Activated T-helper 2 cell treated with anti-CD3 and anti-CD28 coated beads, Interferon-gamma antibody, Interleukin-2, Interleukin-4, amounts not matched to agents 10 μg/mL and 5 μg/mL and 100 μg/mL, durations not matched to agents 14 hours and 24 hours and 36 hours (primary cell): Measurements from ENCODE around the gene E2F1. TPM values are rescaled to one million over a fixed set of nuclear protein-coding genes. Genes with fewer than 3 reads are reported as not detected.
A peak's percentile ranks its signal among the peaks of the same experiment; 100 is the strongest.
"Not testable (repeated sequence)": the region's sequence is repeated elsewhere in the genome, so short reads cannot be mapped to it uniquely, and the experiment has no call there.

Source experiments
- DNase-seq: peaks from one replicate; pipeline ENCODE4 v3.0.0; 2021; ENCODE audit warnings: low spot score
- H3K27ac Mint-ChIP-seq: one replicate; pipeline ENCODE4 v1.8.0; 2021; ENCODE audit warnings: mixed read lengths
- H3K27me3 Mint-ChIP-seq: one replicate; pipeline ENCODE4 v1.8.0; 2021; ENCODE audit warnings: low read depth, mixed read lengths
- H3K36me3 Mint-ChIP-seq: one replicate; pipeline ENCODE4 v1.8.0; 2021; ENCODE audit warnings: low read depth, mixed read lengths
- H3K4me1 Mint-ChIP-seq: one replicate; pipeline ENCODE4 v1.8.0; 2021; ENCODE audit warnings: low read depth, mixed read lengths
- H3K4me3 Mint-ChIP-seq: one replicate; pipeline ENCODE4 v1.8.0; 2021; ENCODE audit warnings: low read depth, mild to moderate bottlenecking, moderate library complexity, mixed read lengths
- H3K9me3 Mint-ChIP-seq: one replicate; pipeline ENCODE4 v1.8.0; 2021; ENCODE audit warnings: mixed read lengths
- intact Hi-C: fragments of 100-400 bp; cut with micrococcal nuclease; formaldehyde crosslinking; loops from one replicate; pipeline ENCODE4 v1.15.1; 2023
- total RNA-seq: library from RNA; stranded (reverse); gene quantifications from 2 replicates; pipeline ENCODE4 v1.2.3, GENCODE V29; 2022

The E2F1 gene
- total RNA-seq, 1 donor from 2014 or later, result 63.8 TPM

GRCh38 chr20:33703498-33704137, 17.4 kb upstream of the E2F1 start:
- Mint-ChIP-seq H3K36me3 (no peaks in the 10 kb centered on the region), H3K9me3 (no peaks in the 10 kb centered on the region)
- intact Hi-C loops, result no loop called here

GRCh38 chr20:33702861-33703260, 16.7 kb upstream of the E2F1 start:
- Mint-ChIP-seq H3K27ac (no peak overlapping the region), H3K9me3 (no peaks in the 10 kb centered on the region), H3K36me3 (no peaks in the 10 kb centered on the region), H3K4me3 (no peak overlapping the region), H3K4me1 (no peaks in the 10 kb centered on the region), H3K27me3 (no peaks in the 10 kb centered on the region)
- intact Hi-C loops, result no loop called here
- DNase-seq, result no peak

More at GRCh38 chr20:33703498-33704137, 17.4 kb upstream of the E2F1 start:
- DNase-seq, result no peak
- Mint-ChIP-seq H3K4me1 (no peaks in the 10 kb centered on the region), H3K27me3 (no peaks in the 10 kb centered on the region), H3K27ac (no peak overlapping the region), H3K4me3 (no peak overlapping the region)

GRCh38 chr20:33701629-33702450, 15.7 kb upstream of the E2F1 start:
- no peak overlapping the region for H3K4me3 Mint-ChIP-seq
- peaks cover 2% of the 10 kb centered on the region for H3K4me1 Mint-ChIP-seq
- no peak overlapping the region for H3K27ac Mint-ChIP-seq
- DNase-seq, result no peak
- H3K9me3 Mint-ChIP-seq, result peaks cover 3% of the 10 kb centered on the region
- intact Hi-C loops, result no loop called here
- no peaks in the 10 kb centered on the region for H3K36me3 Mint-ChIP-seq
- no peaks in the 10 kb centered on the region for H3K27me3 Mint-ChIP-seq

- H3K27me3 Mint-ChIP-seq, intact Hi-C loops, H3K36me3 Mint-ChIP-seq, H3K9me3 Mint-ChIP-seq, DNase-seq, H3K27ac Mint-ChIP-seq, H3K4me1 Mint-ChIP-seq, H3K4me3 Mint-ChIP-seq: not testable (repeated sequence)
Measured at GRCh38 chr20:33700696-33701441, 14.7 kb upstream of the E2F1 start.

GRCh38 chr20:33698966-33699365, 12.8 kb upstream of the E2F1 start:
- intact Hi-C loops, H3K4me1 Mint-ChIP-seq, H3K27me3 Mint-ChIP-seq, H3K4me3 Mint-ChIP-seq, DNase-seq, H3K27ac Mint-ChIP-seq, H3K9me3 Mint-ChIP-seq, H3K36me3 Mint-ChIP-seq: not testable (repeated sequence)

- intact Hi-C loops, result no loop called here
- DNase-seq, result no peak
- no peaks in the 10 kb centered on the region for H3K27me3 Mint-ChIP-seq
- H3K4me1 Mint-ChIP-seq, result peaks cover 3% of the 10 kb centered on the region
- H3K4me3 Mint-ChIP-seq, result no peak overlapping the region
- H3K36me3 Mint-ChIP-seq, result no peaks in the 10 kb centered on the region
- H3K9me3 Mint-ChIP-seq, result peaks cover 3% of the 10 kb centered on the region
- H3K27ac Mint-ChIP-seq, result no peak overlapping the region
Measured at GRCh38 chr20:33697129-33697528, 10.9 kb upstream of the E2F1 start.

GRCh38 chr20:33696448-33696847, 10.3 kb upstream of the E2F1 start:
- Mint-ChIP-seq H3K4me3 (no peak overlapping the region), H3K4me1 (peaks cover 5% of the 10 kb centered on the region), H3K9me3 (peaks cover 3% of the 10 kb centered on the region), H3K36me3 (no peaks in the 10 kb centered on the region), H3K27ac (no peak overlapping the region), H3K27me3 (no peaks in the 10 kb centered on the region)
- DNase-seq, result no peak
- intact Hi-C loops, result no loop called here

- Mint-ChIP-seq H3K4me3 (no peak overlapping the region), H3K4me1 (peaks cover 12% of the 10 kb centered on the region)
Measured at GRCh38 chr20:33694639-33695012, 8.4 kb upstream of the E2F1 start.

GRCh38 chr20:33693741-33694638, 7.8 kb upstream of the E2F1 start:
- DNase-seq, result no peak

More at GRCh38 chr20:33694639-33695012, 8.4 kb upstream of the E2F1 start:
- intact Hi-C loops, result no loop called here
- Mint-ChIP-seq H3K27ac (no peak overlapping the region), H3K36me3 (no peaks in the 10 kb centered on the region), H3K9me3 (peaks cover 3% of the 10 kb centered on the region), H3K27me3 (no peaks in the 10 kb centered on the region)
- DNase-seq, result no peak

GRCh38 chr20:33693289-33693688, 7.1 kb upstream of the E2F1 start:
- no peaks in the 10 kb centered on the region for H3K27me3 Mint-ChIP-seq
- H3K36me3 Mint-ChIP-seq, result no peaks in the 10 kb centered on the region
- no peak overlapping the region for H3K4me3 Mint-ChIP-seq

More at GRCh38 chr20:33693741-33694638, 7.8 kb upstream of the E2F1 start:
- intact Hi-C loops, result no loop called here
- peaks cover 18% of the 10 kb centered on the region for H3K4me1 Mint-ChIP-seq
- no peak overlapping the region for H3K4me3 Mint-ChIP-seq
- H3K27me3 Mint-ChIP-seq, result no peaks in the 10 kb centered on the region
- no peak overlapping the region for H3K27ac Mint-ChIP-seq
- peaks cover 3% of the 10 kb centered on the region for H3K9me3 Mint-ChIP-seq
- H3K36me3 Mint-ChIP-seq, result no peaks in the 10 kb centered on the region

GRCh38 chr20:33689973-33690372, 3.8 kb upstream of the E2F1 start:
- Mint-ChIP-seq H3K9me3 (no peaks in the 10 kb centered on the region), H3K36me3 (peaks cover 1% of the 10 kb centered on the region), H3K27me3 (no peaks in the 10 kb centered on the region), H3K27ac (peak overlapping the region; percentile 90), H3K4me1 (peaks cover 44% of the 10 kb centered on the region), H3K4me3 (peak overlapping the region; percentile 52)
- intact Hi-C loops, result loop anchor here (1.0 to 10.0 kb wide), 4 partner anchors 19 to 305 kb away; partner anchors contain the start of genes CHMP4B, PXMP4 and RALY
- DNase-seq, result peak; percentile 39

More at GRCh38 chr20:33693289-33693688, 7.1 kb upstream of the E2F1 start:
- Mint-ChIP-seq H3K4me1 (peaks cover 25% of the 10 kb centered on the region), H3K27ac (no peak overlapping the region), H3K9me3 (peaks cover 3% of the 10 kb centered on the region)
- no peak for DNase-seq
- intact Hi-C loops, result no loop called here

- DNase-seq, result no peak
- intact Hi-C loops, result loop anchor here (2.0 to 10.0 kb wide), 3 partner anchors 19 to 305 kb away; partner anchors contain the start of genes CHMP4B and RALY
- peaks cover 48% of the 10 kb centered on the region for H3K4me1 Mint-ChIP-seq
- H3K27ac Mint-ChIP-seq, result peak overlapping the region; percentile 90
- H3K9me3 Mint-ChIP-seq, result no peaks in the 10 kb centered on the region
- peaks cover 6% of the 10 kb centered on the region for H3K36me3 Mint-ChIP-seq
- H3K4me3 Mint-ChIP-seq, result peak overlapping the region; percentile 52
- no peaks in the 10 kb centered on the region for H3K27me3 Mint-ChIP-seq
Measured at GRCh38 chr20:33689493-33689892, 3.3 kb upstream of the E2F1 start.
